Large intestine (tissue), 3 donors: ENCODE measurements around the gene LMO3. TPM values are rescaled to one million over a fixed set of nuclear protein-coding genes. Genes with fewer than 3 reads are reported as not detected.

Experiments
- DNase-seq, 2 donors: peaks; one replicate each; pipeline versions ENCODE4 v3.0.0 to v3.0.0-alpha.2; 2013
- H3K27ac ChIP-seq: one replicate; pipeline ENCODE4 v1.5.1; 2013; ENCODE audit warnings: low read length
- H3K27me3 ChIP-seq: 2 replicates; pipeline ENCODE4 v1.6.1; 2013; ENCODE audit warnings: low read length; ENCODE audit not compliant: control insufficient read depth, insufficient read depth
- H3K36me3 ChIP-seq: 2 replicates; pipeline ENCODE4 v1.6.1; 2013; ENCODE audit warnings: low read length; ENCODE audit not compliant: control insufficient read depth, insufficient read depth
- H3K4me1 ChIP-seq: one replicate; pipeline ENCODE4 v1.6.1; 2013; ENCODE audit warnings: low read length; ENCODE audit not compliant: control insufficient read depth, insufficient read depth
- H3K4me3 ChIP-seq: one replicate; pipeline ENCODE4 v1.5.1; 2013; ENCODE audit warnings: low read length
- H3K9me3 ChIP-seq: one replicate; pipeline ENCODE4 v1.6.1; 2013; ENCODE audit warnings: mild to moderate bottlenecking, low read depth, low read length, moderate library complexity; ENCODE audit not compliant: control insufficient read depth
- WGBS: methylation state at CpG from one replicate; pipeline ENCODE4 v1.1.5; 2013; ENCODE audit warnings: low lambda C conversion rate; ENCODE audit not compliant: insufficient coverage; 5-methylcytosine and 5-hydroxymethylcytosine counted together
- polyA plus RNA-seq: library from polyadenylated mRNA; unstranded; fragments of 120-200 nt; gene quantifications from one replicate; pipeline ENCODE4 v1.2.1, GENCODE V29; 2013

LMO3 gene
- polyA plus RNA-seq, 1 donor, result 1.8 TPM

DNA sequence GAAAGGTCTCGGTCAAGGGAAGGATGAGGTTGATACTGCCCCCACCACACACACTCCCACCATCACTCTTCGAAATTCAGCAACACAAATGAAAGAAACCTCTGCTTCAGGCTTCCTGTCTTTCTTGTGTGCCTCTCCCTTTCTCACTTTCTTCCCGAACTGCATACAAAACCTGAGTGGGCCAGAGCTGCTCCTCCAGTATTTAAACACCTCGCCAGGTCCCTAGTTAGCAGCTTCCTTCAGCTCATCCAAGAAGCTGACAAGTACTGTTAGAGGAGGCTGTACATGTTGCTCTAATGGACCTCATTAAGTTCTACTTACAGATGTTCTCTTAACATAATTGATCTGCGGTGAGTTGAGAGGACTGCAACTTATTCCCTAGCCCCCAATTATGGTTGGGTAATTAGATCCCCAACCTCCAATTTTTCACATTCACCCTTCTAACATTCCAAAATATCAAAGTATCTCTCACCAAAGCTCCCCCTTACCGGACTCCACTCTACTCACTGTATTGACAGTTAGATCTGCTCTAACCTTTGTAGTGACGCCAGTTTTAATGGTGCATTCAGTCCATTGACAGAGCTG, 4.1 kb upstream of the LMO3 start:
- no peak overlapping the region for H3K27ac ChIP-seq
- WGBS, result no CpG with 5 or more reads among the region's 7 CpGs
- H3K36me3 ChIP-seq, result no peaks in the 10 kb centered on the region
- H3K4me1 ChIP-seq, result peaks cover 3% of the 10 kb centered on the region
- DNase-seq, result no peak
- H3K27me3 ChIP-seq, result peaks cover 57% of the 10 kb centered on the region
- no peaks in the 10 kb centered on the region for H3K9me3 ChIP-seq
- no peak overlapping the region for H3K4me3 ChIP-seq

DNA sequence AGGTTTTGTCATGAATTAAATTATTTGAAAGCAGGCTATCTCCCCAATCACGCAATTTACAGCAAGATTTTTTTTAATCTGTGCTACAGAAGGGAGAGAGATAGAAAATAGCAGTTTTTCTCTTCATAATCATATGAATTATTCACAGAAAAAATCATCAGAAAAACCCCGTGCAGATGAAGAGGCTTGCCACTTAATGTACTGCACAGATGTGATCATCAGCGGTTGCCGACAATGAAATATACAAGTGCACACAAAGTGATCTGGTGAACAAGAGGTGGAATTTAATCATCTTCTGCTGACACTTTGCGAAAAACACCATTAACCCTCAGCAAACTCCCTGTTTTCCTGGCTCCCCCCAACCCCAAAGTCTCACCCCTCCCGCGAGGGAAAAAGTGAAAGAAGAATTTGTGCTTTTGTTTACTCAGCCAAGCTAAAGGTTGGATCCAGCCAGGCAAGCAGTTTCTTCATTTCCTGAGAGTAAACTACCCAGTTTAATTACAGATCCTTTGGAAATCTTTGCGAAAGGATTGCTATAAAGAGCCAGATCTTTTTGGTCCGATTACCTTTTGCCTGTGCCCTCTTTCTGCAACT, 3.1 kb upstream of the LMO3 start:
- Histone ChIP-seq H3K36me3 (no peaks in the 10 kb centered on the region), H3K4me3 (no peak overlapping the region), H3K4me1 (peaks cover 3% of the 10 kb centered on the region), H3K27ac (no peak overlapping the region), H3K9me3 (no peaks in the 10 kb centered on the region), H3K27me3 (peaks cover 68% of the 10 kb centered on the region)
- no peak for DNase-seq
- no CpG with 5 or more reads among the region's 9 CpGs for WGBS

GRCh38 chr12:16607906-16608775, 2.2 kb upstream of the LMO3 start:
- 43% methylated on average over 5 of the region's 11 CpGs for WGBS
- no peak for DNase-seq
- Histone ChIP-seq H3K9me3 (no peaks in the 10 kb centered on the region), H3K4me1 (peaks cover 3% of the 10 kb centered on the region), H3K36me3 (no peaks in the 10 kb centered on the region), H3K27ac (no peak overlapping the region), H3K4me3 (no peak overlapping the region), H3K27me3 (peaks cover 72% of the 10 kb centered on the region)

DNA sequence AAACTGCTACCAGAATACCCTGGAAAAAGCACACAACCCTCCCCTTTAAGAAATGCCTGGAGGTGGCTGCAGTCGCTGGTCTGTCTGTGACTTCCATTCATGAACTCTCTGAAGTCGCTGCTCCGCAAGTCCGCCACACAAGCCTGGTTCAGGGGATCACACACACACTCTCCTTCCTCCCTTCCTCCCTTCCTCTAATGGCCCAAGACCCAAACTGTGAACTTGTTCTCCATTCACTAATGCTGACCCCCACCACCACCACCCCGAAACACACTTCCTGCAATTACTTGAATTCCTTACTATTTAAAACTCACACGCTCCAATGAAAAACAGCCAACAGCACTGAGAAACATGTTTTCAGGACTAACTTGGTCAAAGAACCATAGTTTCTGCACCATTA, 1.0 kb upstream of the LMO3 start:
- Histone ChIP-seq H3K4me1 (peaks cover 3% of the 10 kb centered on the region), H3K27ac (no peak overlapping the region), H3K27me3 (peaks cover 72% of the 10 kb centered on the region), H3K9me3 (no peaks in the 10 kb centered on the region), H3K4me3 (peak overlapping the region; percentile 33), H3K36me3 (no peaks in the 10 kb centered on the region)
- 86% methylated on average over 2 of the region's 6 CpGs for WGBS
- DNase-seq, result no peak

- DNase-seq, result peak; percentile 14 to 32
- Histone ChIP-seq H3K27me3 (peaks cover 72% of the 10 kb centered on the region), H3K36me3 (no peaks in the 10 kb centered on the region), H3K9me3 (no peaks in the 10 kb centered on the region), H3K27ac (no peak overlapping the region), H3K4me3 (peak overlapping the region; percentile 33), H3K4me1 (peaks cover 3% of the 10 kb centered on the region)
- 3% methylated on average over 6 of the region's 26 CpGs for WGBS
Observed at GRCh38 chr12:16606201-16606849, 363 bp upstream of the LMO3 start.

- 0% methylated on average over 6 of the region's 23 CpGs for WGBS
- H3K9me3 ChIP-seq, result no peaks in the 10 kb centered on the region
- no peaks in the 10 kb centered on the region for H3K36me3 ChIP-seq
- H3K27ac ChIP-seq, result no peak overlapping the region
- peaks cover 3% of the 10 kb centered on the region for H3K4me1 ChIP-seq
- DNase-seq, result peak in 1 of 2 donors; percentile 16
- peaks cover 66% of the 10 kb centered on the region for H3K27me3 ChIP-seq
- peak overlapping the region; percentile 33 for H3K4me3 ChIP-seq
Observed at GRCh38 chr12:16605642-16606116, 283 bp downstream of the LMO3 start.

GRCh38 chr12:16604596-16605252, 1.2 kb downstream of the LMO3 start:
- DNase-seq, result no peak
- no peaks in the 10 kb centered on the region for H3K36me3 ChIP-seq
- H3K4me3 ChIP-seq, result peak overlapping the region; percentile 10
- H3K27ac ChIP-seq, result no peak overlapping the region
- peaks cover 3% of the 10 kb centered on the region for H3K4me1 ChIP-seq
- 0% methylated on average over 1 of the region's 22 CpGs for WGBS
- H3K9me3 ChIP-seq, result no peaks in the 10 kb centered on the region
- peaks cover 56% of the 10 kb centered on the region for H3K27me3 ChIP-seq

DNA sequence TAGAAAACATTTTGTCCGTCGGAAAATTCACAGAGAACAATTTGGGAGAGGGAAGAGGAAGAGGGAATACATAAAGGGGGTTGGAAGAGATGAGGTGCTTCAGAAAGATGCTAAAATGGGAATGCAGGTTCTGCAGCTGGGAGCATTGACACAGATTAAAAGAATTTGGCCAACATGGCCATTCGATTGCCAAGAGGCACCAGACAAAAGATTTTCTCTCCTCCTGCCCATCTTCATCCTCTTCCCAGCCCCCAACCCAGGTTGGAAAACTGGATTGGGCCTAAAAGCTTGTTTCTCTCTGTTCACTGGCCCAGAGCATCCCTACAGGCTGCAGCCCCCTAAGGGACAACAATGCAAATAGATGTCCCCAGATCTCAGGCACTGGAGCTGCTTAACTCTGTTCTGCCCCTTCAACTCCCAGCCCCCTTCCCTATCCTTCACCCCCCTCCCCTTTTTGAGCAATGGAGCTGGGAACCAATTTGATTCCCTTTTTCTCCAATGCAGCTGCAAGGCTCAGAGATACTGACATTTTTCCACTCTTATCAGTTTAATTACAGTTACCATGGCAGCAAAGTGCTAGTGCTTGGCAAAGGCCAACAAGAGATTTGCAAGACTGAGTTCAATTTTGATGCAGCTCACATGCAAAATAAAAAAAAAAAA, 1.9 kb downstream of the LMO3 start:
- Histone ChIP-seq H3K9me3 (no peaks in the 10 kb centered on the region), H3K27me3 (peaks cover 49% of the 10 kb centered on the region), H3K27ac (no peak overlapping the region), H3K4me1 (peaks cover 3% of the 10 kb centered on the region), H3K36me3 (no peaks in the 10 kb centered on the region), H3K4me3 (no peak overlapping the region)
- DNase-seq, result no peak
- WGBS, result no CpG with 5 or more reads among the region's 3 CpGs

GRCh38 chr12:16603260-16603915, 2.6 kb downstream of the LMO3 start:
- H3K4me1 ChIP-seq, result peaks cover 3% of the 10 kb centered on the region
- peaks cover 43% of the 10 kb centered on the region for H3K27me3 ChIP-seq
- WGBS, result 100% methylated on average over 2 of the region's 5 CpGs
- no peaks in the 10 kb centered on the region for H3K9me3 ChIP-seq
- H3K36me3 ChIP-seq, result no peaks in the 10 kb centered on the region
- DNase-seq, result no peak
- H3K27ac ChIP-seq, result no peak overlapping the region
- H3K4me3 ChIP-seq, result no peak overlapping the region
